ENCODE data around the gene SENP6. TPM values are rescaled to one million over a fixed set of nuclear protein-coding genes. Genes with fewer than 3 reads are reported as not detected.

Gene SENP6, protein sequence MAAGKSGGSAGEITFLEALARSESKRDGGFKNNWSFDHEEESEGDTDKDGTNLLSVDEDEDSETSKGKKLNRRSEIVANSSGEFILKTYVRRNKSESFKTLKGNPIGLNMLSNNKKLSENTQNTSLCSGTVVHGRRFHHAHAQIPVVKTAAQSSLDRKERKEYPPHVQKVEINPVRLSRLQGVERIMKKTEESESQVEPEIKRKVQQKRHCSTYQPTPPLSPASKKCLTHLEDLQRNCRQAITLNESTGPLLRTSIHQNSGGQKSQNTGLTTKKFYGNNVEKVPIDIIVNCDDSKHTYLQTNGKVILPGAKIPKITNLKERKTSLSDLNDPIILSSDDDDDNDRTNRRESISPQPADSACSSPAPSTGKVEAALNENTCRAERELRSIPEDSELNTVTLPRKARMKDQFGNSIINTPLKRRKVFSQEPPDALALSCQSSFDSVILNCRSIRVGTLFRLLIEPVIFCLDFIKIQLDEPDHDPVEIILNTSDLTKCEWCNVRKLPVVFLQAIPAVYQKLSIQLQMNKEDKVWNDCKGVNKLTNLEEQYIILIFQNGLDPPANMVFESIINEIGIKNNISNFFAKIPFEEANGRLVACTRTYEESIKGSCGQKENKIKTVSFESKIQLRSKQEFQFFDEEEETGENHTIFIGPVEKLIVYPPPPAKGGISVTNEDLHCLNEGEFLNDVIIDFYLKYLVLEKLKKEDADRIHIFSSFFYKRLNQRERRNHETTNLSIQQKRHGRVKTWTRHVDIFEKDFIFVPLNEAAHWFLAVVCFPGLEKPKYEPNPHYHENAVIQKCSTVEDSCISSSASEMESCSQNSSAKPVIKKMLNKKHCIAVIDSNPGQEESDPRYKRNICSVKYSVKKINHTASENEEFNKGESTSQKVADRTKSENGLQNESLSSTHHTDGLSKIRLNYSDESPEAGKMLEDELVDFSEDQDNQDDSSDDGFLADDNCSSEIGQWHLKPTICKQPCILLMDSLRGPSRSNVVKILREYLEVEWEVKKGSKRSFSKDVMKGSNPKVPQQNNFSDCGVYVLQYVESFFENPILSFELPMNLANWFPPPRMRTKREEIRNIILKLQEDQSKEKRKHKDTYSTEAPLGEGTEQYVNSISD
- total RNA-seq, result 10 to 100 TPM; 70.2 to 72.0 TPM

DNA sequence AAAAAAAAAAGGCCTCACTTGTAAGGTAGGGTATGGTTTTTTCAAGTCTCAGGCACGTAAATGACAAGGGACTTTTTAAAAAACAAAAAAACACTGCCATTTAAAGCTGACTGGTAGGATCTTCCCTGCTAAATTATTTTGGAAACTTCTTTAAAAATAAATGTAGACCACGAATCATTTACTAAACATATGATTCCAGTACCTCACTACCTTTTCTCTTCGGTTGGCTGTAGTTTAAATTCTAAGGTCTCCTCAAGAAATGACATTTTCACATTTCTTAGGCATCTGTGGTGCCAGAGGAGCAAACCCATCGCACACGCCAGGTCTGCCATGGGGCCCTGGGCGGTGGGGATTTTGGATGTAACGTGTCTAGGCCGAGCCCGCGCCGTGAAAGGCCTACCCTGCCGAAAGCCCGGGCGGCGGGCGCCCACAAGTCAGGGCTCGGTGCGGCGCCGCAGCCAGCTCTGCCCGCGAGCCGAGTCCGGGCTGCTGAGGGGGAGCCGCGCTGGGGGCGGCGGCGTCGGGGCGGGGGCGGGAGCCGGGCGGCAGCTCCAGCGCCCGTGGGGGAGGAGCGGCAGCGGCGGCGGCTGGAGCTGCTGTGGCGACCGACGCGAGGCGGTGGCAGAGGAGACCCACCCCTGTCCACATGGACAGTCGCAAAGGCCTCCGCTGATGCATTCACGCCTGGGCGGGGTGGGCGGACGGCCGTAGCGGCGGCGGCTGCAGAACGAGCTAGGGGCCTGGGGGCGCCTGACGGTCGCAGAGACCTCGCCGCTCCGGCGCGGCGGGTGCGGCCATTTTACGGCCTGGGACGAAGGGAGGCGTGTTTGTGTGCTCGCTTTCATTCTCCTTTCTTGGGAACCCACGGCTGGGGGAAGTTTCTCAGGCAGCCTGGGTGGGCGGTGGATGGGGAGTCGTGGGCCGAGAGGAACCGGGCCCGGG lies at the start of gene SENP6:
SENP6 (plus strand) TSS at position 577 of the 942 bp plus-strand sequence. CDS start 645 bp downstream, outside the sequence.
- Mint-ChIP-seq H3K9me3 (no peaks in the 10 kb centered on the region), H3K27me3 (no peaks in the 10 kb centered on the region), H3K36me3 (ENCODE audit: low read depth) (peaks cover 17% of the 10 kb centered on the region), H3K4me3 (peak within 1 kb of the TSS; percentile 91), H3K4me1 (ENCODE audit: low read depth) (peaks cover 55% of the 10 kb centered on the region), H3K27ac (peak within 1 kb of the TSS; percentile 97)
- ChIA-PET POLR2A (interaction anchor here (0.8 to 2.8 kb wide), 10 partner anchors 10 to 358 kb away, joined by 3 to 28 read pairs (median 3); partner anchors contain the start of genes COX7A2 and TMEM30A), CTCF (no interaction called here)
- TF ChIP-seq, protein P1, sequence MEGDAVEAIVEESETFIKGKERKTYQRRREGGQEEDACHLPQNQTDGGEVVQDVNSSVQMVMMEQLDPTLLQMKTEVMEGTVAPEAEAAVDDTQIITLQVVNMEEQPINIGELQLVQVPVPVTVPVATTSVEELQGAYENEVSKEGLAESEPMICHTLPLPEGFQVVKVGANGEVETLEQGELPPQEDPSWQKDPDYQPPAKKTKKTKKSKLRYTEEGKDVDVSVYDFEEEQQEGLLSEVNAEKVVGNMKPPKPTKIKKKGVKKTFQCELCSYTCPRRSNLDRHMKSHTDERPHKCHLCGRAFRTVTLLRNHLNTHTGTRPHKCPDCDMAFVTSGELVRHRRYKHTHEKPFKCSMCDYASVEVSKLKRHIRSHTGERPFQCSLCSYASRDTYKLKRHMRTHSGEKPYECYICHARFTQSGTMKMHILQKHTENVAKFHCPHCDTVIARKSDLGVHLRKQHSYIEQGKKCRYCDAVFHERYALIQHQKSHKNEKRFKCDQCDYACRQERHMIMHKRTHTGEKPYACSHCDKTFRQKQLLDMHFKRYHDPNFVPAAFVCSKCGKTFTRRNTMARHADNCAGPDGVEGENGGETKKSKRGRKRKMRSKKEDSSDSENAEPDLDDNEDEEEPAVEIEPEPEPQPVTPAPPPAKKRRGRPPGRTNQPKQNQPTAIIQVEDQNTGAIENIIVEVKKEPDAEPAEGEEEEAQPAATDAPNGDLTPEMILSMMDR (IDR thresholded peaks at IDR 0.05), result no peak
- peak; percentile 66 for ATAC-seq
- DNase-seq, result peak; percentile 72
- intact Hi-C loops (cut with micrococcal nuclease), result no loop called here

DNA sequence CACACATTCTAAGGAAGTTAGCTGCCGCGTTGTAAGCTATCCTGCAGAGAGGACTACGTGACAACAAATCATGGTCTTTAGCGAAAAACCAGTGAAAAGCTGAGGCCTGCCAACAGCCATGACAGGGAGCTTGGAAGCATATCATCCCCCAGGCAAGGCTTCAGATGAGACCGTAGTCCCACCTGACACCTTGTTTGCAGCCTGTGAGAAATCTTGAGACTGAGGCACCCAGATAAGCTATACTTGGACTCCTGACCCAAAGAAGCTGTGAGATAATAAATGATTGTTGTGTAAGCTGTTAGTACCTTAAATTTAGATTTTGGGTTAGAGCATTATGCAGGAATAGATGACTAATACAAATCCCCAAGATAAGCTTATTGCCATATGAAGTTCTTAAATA lies 45.4 kb upstream of the SENP6 start:
- Mint-ChIP-seq H3K4me1 (ENCODE audit: low read depth) (peaks cover 4% of the 10 kb centered on the region), H3K36me3 (ENCODE audit: low read depth) (no peaks in the 10 kb centered on the region), H3K27ac (no peak overlapping the region), H3K9me3 (peaks cover under 1% of the 10 kb centered on the region), H3K27me3 (peaks cover 6% of the 10 kb centered on the region), H3K4me3 (no peak overlapping the region)
- TF ChIP-seq, protein P1 (IDR thresholded peaks at IDR 0.05), result no peak
- ChIA-PET POLR2A (interaction anchor here (0.6 to 1.1 kb wide), 2 partner anchors 53 to 199 kb away, joined by 3 read pairs; no protein-coding TSS in a partner anchor), CTCF (interaction anchor here (0.7 to 1.0 kb wide), 2 partner anchors 15 to 289 kb away, joined by 4 to 5 read pairs; no protein-coding TSS in a partner anchor)
- ATAC-seq (no peak), DNase-seq (no peak)
- intact Hi-C loops (cut with micrococcal nuclease), result no loop called here

DNA sequence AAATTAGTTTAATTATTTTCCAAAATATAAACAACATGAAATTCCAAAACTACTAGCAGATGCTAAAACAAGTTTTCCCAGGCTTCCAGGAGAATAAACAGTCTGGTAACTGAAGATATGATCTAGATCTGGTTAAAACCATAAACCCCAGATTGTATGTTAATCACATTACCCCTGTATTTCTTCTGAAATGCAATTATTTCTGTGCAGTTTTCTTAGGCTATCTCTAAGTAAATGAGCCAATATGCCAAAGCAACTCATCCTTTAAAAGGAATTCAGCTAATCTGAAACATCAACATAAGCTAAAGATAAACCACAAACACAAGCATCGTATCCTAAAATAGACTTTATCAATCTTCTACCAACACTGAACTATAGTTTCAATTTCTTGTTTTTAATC lies 44.6 kb upstream of the SENP6 start:
- Mint-ChIP-seq H3K4me3 (no peak overlapping the region), H3K36me3 (ENCODE audit: low read depth) (no peaks in the 10 kb centered on the region), H3K9me3 (peaks cover 2% of the 10 kb centered on the region), H3K27me3 (peaks cover 6% of the 10 kb centered on the region), H3K4me1 (ENCODE audit: low read depth) (no peaks in the 10 kb centered on the region), H3K27ac (no peak overlapping the region)
- POLR2A ChIA-PET, result no interaction called here
- TF ChIP-seq, protein P1 (IDR thresholded peaks at IDR 0.05), result no peak
- DNase-seq, result no peak
- CTCF ChIA-PET, result interaction anchor here (1.0 to 1.5 kb wide), 2 partner anchors 30 to 290 kb away, joined by 4 to 5 read pairs; no protein-coding TSS in a partner anchor
- ATAC-seq, result no peak
- intact Hi-C loops (cut with micrococcal nuclease), result no loop called here

DNA sequence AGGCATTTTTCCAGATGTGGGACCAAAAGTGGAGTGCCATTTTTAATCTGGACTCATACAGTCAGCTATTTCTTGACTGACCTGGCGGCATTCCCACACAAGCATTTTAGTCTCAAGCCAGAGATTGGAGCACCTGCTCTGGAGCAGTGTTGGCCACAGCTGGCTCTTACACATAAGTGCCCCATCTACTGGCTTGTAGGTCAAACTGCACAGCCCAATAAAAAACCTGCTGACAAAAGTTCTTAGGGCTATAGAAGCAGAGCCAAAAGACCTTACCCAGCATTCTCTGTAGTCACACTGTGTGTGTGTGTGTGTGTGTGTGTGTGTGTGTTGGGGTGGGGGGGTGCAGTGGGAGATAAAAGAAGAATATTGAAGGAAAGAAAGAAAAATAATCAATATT lies 38.6 kb upstream of the SENP6 start:
- H3K4me3 Mint-ChIP-seq, result no peak overlapping the region
- H3K27me3 Mint-ChIP-seq, result peaks cover 19% of the 10 kb centered on the region
- TF ChIP-seq, protein P1 (IDR thresholded peaks at IDR 0.05), result peak; percentile 24
- CTCF ChIA-PET, result interaction anchor here (0.8 to 3.0 kb wide), 6 partner anchors 9 to 296 kb away, joined by 3 to 9 read pairs (median 7); no protein-coding TSS in a partner anchor
- peaks cover 6% of the 10 kb centered on the region for H3K36me3 Mint-ChIP-seq (ENCODE audit: low read depth)
- POLR2A ChIA-PET, result no interaction called here
- H3K27ac Mint-ChIP-seq, result no peak overlapping the region
- intact Hi-C loops (cut with micrococcal nuclease), result no loop called here
- ATAC-seq (peak; percentile 73), DNase-seq (peak; percentile 11)
- H3K4me1 Mint-ChIP-seq (ENCODE audit: low read depth), result no peaks in the 10 kb centered on the region
- peaks cover 15% of the 10 kb centered on the region for H3K9me3 Mint-ChIP-seq
